SK-N-MC (cell line): ENCODE measurements around the gene INSRR.
A peak's percentile ranks its signal among the peaks of the same experiment; 100 is the strongest.

Experiments used
- DNase-seq: peaks from one replicate; pipeline ENCODE4 v3.0.0-alpha.2; 2011; ENCODE audit warnings: low read depth, low spot score
- H3K27ac ChIP-seq: fragments of 200-600 bp; sonication (generic); 2 replicates; pipeline ENCODE4 v1.5.1; 2016; ENCODE audit warnings: mixed run types
- H3K36me3 ChIP-seq: fragments of 200-600 bp; sonication (generic); 2 replicates; pipeline ENCODE4 v1.6.1; 2017; ENCODE audit warnings: antibody characterized with exemption, low read length, mixed read lengths; ENCODE audit not compliant: insufficient read depth
- H3K4me3 ChIP-seq: fragments of 200-600 bp; sonication (generic); 2 replicates; pipeline ENCODE4 v1.5.1; 2016
- H3K9ac ChIP-seq: fragments of 200-600 bp; sonication (generic); 2 replicates; pipeline ENCODE4 v1.8.0; 2017; ENCODE audit warnings: mixed run types, mixed read lengths; ENCODE audit not compliant: insufficient read length
- H3K9me3 ChIP-seq: fragments of 200-600 bp; sonication (generic); 2 replicates; pipeline ENCODE4 v1.6.1; 2017; ENCODE audit warnings: low read depth, mild to moderate bottlenecking, antibody characterized with exemption, low read length, moderate library complexity, mixed read lengths
- EZH2 ChIP-seq: fragments of 200-600 bp; sonication (generic); IDR thresholded peaks from one replicate; pipeline ENCODE4 v1.6.1; 2017; ENCODE audit warnings: antibody characterized with exemption
- FOXP2 ChIP-seq: optimal IDR thresholded peaks from 2 replicates; pipeline ENCODE3; 2011; ENCODE audit warnings: mild to moderate bottlenecking, moderate library complexity; ENCODE audit not compliant: insufficient read depth; ENCODE audit errors: extremely low read length, control extremely low read depth
- POLR2AphosphoS5 ChIP-seq: IDR thresholded peaks from 2 replicates; pipeline ENCODE4 v1.6.1; 2012; ENCODE audit warnings: mild to moderate bottlenecking, low read depth, low read length, borderline replicate concordance

The INSRR gene

GRCh38 chr1:156896490-156897033 lies 37.6 kb upstream of the INSRR start:
- Histone ChIP-seq H3K4me3 (no peak overlapping the region), H3K9ac (no peak overlapping the region), H3K36me3 (no peaks in the 10 kb centered on the region), H3K9me3 (no peaks in the 10 kb centered on the region), H3K27ac (no peak overlapping the region)
- DNase-seq: no peak
- no peak for TF ChIP-seq FOXP2
- no peak for TF ChIP-seq POLR2AphosphoS5
- TF ChIP-seq EZH2: no peak

- H3K9ac ChIP-seq: no peak overlapping the region
- TF ChIP-seq EZH2 (no peak), FOXP2 (no peak), POLR2AphosphoS5 (no peak)
- no peaks in the 10 kb centered on the region for H3K9me3 ChIP-seq
- H3K4me3 ChIP-seq: no peak overlapping the region
- no peak for DNase-seq
- H3K27ac ChIP-seq: no peak overlapping the region
- H3K36me3 ChIP-seq: no peaks in the 10 kb centered on the region
These were observed 37.0 kb upstream of the INSRR start for GRCh38 chr1:156895927-156896326.

- Histone ChIP-seq H3K9ac (no peak overlapping the region), H3K4me3 (no peak overlapping the region), H3K36me3 (no peaks in the 10 kb centered on the region), H3K27ac (peak overlapping the region; percentile 69; the same call in 1 of the 2 replicates), H3K9me3 (no peaks in the 10 kb centered on the region)
- DNase-seq: peak; percentile 35
- TF ChIP-seq POLR2AphosphoS5 (no peak), EZH2 (no peak), FOXP2 (no peak)
These were observed 36.5 kb upstream of the INSRR start for GRCh38 chr1:156895455-156895812.

DNA sequence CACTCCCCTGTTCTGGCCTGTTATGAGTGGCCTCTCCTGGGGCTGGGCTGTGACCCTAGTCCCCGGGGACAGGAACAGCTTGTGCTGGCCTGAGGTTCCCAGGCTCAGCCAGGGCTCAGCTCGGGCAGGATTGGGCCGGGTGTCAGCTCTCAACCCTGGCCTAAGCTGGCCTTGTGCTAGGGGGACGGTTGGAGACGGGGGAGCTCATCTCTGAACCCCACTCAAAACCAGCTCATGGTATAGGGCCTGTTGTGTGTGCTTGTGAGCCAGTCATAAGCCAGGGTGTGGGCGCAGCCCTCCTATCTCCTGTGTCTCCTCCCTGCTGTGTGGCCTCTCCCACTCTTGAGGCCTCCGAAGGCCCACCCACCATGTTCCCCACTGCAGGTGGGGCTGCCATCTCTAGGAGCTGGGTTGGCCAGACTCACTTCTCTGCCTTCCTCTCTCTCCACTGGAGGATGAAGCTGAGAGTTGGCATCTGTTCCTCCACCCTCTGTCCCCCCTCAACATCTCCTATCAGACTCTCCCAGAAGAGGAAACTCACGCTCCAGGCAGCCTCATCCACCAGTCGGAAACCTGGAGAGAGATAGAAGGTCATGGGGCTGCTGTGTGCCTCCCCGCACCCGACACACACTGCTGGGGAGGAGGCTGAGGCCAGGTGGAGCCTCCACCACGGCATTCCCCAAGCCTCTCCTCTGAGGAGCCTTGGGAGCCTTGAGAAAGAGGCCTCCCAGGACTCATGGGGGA lies 36.0 kb upstream of the INSRR start:
- no peaks in the 10 kb centered on the region for H3K9me3 ChIP-seq
- no peak overlapping the region for H3K9ac ChIP-seq
- H3K4me3 ChIP-seq: no peak overlapping the region
- no peak for TF ChIP-seq FOXP2
- no peak for TF ChIP-seq EZH2
- TF ChIP-seq POLR2AphosphoS5: no peak
- H3K27ac ChIP-seq: peak overlapping the region; percentile 69; the same call in 1 of the 2 replicates
- no peak for DNase-seq
- no peaks in the 10 kb centered on the region for H3K36me3 ChIP-seq

GRCh38 chr1:156894001-156894400 lies 35.1 kb upstream of the INSRR start:
- H3K27ac ChIP-seq: no peak overlapping the region

GRCh38 chr1:156893048-156893953 lies 34.4 kb upstream of the INSRR start, which contains the start of gene PEAR1:
Gene PEAR1 (plus strand): TSS chr1:156893718. CDS start chr1:156903927, 10,209 bp downstream.
- DNase-seq: no peak
- Histone ChIP-seq H3K27ac (no peak within 1 kb of the TSS), H3K4me3 (no peak within 1 kb of the TSS), H3K9me3 (no peaks in the 10 kb centered on the region), H3K9ac (no peak within 1 kb of the TSS), H3K36me3 (no peaks in the 10 kb centered on the region)
- TF ChIP-seq EZH2: no peak
- no peak for TF ChIP-seq POLR2AphosphoS5
- TF ChIP-seq FOXP2: no peak

More at GRCh38 chr1:156894001-156894400, 35.1 kb upstream of the INSRR start:
- Histone ChIP-seq H3K4me3 (no peak overlapping the region), H3K36me3 (no peaks in the 10 kb centered on the region), H3K9me3 (no peaks in the 10 kb centered on the region), H3K9ac (no peak overlapping the region)
- TF ChIP-seq EZH2 (no peak), FOXP2 (no peak), POLR2AphosphoS5 (no peak)
- no peak for DNase-seq

DNA sequence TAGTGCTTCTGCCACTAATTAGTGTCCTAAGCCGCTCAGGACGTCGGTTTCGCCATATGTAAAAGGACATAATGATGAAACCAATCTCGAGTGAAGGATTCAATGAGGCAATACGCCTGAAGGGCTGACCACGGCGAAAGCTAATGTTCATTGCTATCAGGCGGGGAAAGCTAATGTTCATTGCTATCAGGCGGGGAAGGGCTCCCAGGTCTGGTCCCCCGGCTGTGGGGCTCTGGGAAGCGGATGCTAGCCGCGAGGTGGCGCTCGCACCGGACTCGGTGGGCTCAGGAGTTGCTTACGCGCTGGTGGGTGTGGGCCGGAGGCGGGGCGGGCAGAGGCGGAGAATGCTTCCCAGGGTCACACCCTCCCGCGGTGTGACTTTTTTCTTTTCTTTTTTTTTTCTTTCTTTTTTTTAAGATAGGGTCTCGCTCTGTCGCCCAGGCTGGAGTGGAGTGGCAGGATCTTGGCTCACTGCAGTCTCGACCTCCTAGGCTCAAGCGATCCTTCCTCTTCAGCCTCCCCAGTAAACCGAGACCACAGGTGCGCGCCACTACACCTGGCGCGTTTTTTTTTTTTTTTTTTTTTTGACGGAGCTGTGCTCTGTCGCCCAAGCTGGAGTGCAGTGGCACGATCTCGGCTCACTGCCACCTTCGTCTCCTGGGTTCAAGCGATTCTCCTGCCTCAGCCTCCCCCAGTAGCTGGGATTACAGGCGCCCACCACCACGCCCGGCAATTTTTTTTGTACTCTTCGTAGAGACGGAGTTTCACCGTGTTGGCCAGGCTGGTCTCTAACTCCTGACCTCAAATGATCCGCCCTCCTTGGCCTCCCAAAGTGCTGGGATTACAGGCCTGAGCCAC lies 33.5 kb upstream of the INSRR start:
- no peaks in the 10 kb centered on the region for H3K36me3 ChIP-seq
- TF ChIP-seq FOXP2 (peak; percentile 28), EZH2 (no peak)
- no peak overlapping the region for H3K27ac ChIP-seq
- no peak for DNase-seq
- no peak overlapping the region for H3K9ac ChIP-seq
- no peak overlapping the region for H3K4me3 ChIP-seq
- no peaks in the 10 kb centered on the region for H3K9me3 ChIP-seq
